H54 (cell line): ENCODE measurements around the gene FLRT2.

ENCODE experiments used
- DNase-seq: peaks from one replicate; pipeline ENCODE4 v3.0.0; 2011; ENCODE audit warnings: low spot score, mixed read lengths; ENCODE audit not compliant: insufficient read length
- FAIRE-seq: peaks from 3 replicates; lab custom pipeline; 2011; peaks lifted over from hg19 to GRCh38; lab: Jason Lieb, UNC
- POLR2A ChIP-seq: IDR thresholded peaks from 2 replicates; pipeline ENCODE4 v1.6.1; 2011; ENCODE audit warnings: low read depth, mild to moderate bottlenecking, low read length

FLRT2 gene

GRCh38 chr14:85564841-85565527 lies 35.0 kb downstream of the FLRT2 start:
- DNase-seq = no peak
- no peak for FAIRE-seq
- TF ChIP-seq POLR2A = no peak

GRCh38 chr14:85565862-85566296 lies 35.9 kb downstream of the FLRT2 start:
- DNase-seq = no peak

GRCh38 chr14:85566603-85567002 lies 36.7 kb downstream of the FLRT2 start:
- FAIRE-seq (peak; percentile 83), DNase-seq (no peak)
- TF ChIP-seq POLR2A = no peak

More at GRCh38 chr14:85565862-85566296, 35.9 kb downstream of the FLRT2 start:
- TF ChIP-seq POLR2A = no peak
- FAIRE-seq = no peak

GRCh38 chr14:85572011-85572410 lies 42.1 kb downstream of the FLRT2 start:
- DNase-seq (no peak), FAIRE-seq (no peak)
- no peak for TF ChIP-seq POLR2A

GRCh38 chr14:85572845-85573244 lies 42.9 kb downstream of the FLRT2 start:
- peak; percentile 89 for FAIRE-seq
- TF ChIP-seq POLR2A = no peak
- DNase-seq = no peak

- FAIRE-seq (no peak), DNase-seq (no peak)
- no peak for TF ChIP-seq POLR2A
Observed at GRCh38 chr14:85573406-85573805, 43.5 kb downstream of the FLRT2 start.

GRCh38 chr14:85574853-85575616 lies 45.1 kb downstream of the FLRT2 start:
- no peak for TF ChIP-seq POLR2A
- no peak for DNase-seq
- FAIRE-seq = no peak

- no peak for DNase-seq
Observed at GRCh38 chr14:85575617-85575898, 45.6 kb downstream of the FLRT2 start.

GRCh38 chr14:85576218-85576617 lies 46.3 kb downstream of the FLRT2 start:
- FAIRE-seq (no peak), DNase-seq (no peak)
- TF ChIP-seq POLR2A = no peak

More at GRCh38 chr14:85575617-85575898, 45.6 kb downstream of the FLRT2 start:
- no peak for TF ChIP-seq POLR2A
- FAIRE-seq = peak; percentile 27

- TF ChIP-seq POLR2A = no peak
- FAIRE-seq (no peak), DNase-seq (no peak)
Observed at GRCh38 chr14:85576848-85577542, 47.1 kb downstream of the FLRT2 start.

GRCh38 chr14:85577543-85578114 lies 47.7 kb downstream of the FLRT2 start:
- FAIRE-seq (no peak), DNase-seq (no peak)
- TF ChIP-seq POLR2A = no peak

- no peak for TF ChIP-seq POLR2A
- no peak for DNase-seq
- FAIRE-seq = no peak
Observed at GRCh38 chr14:85578357-85578756, 48.4 kb downstream of the FLRT2 start.

- TF ChIP-seq POLR2A = no peak
- DNase-seq = no peak
- FAIRE-seq = no peak
Observed at GRCh38 chr14:85578930-85579329, 49.0 kb downstream of the FLRT2 start.

GRCh38 chr14:85579942-85580341 lies 50.0 kb downstream of the FLRT2 start:
- DNase-seq (no peak), FAIRE-seq (no peak)
- TF ChIP-seq POLR2A = no peak
